HepG2 (cell line): ENCODE results near the gene MAMDC2.

Experiments
- EZH2 ChIP-seq: conservative IDR thresholded peaks from 2 replicates; pipeline ENCODE4 v1.6.1; 2012; ENCODE audit warnings: mild to moderate bottlenecking, low read depth, low read length, moderate library complexity
- TF ChIP-seq, protein P1 (sequence below): sonication (generic); formaldehyde crosslinking; IDR thresholded peaks from 2 replicates; pipeline ENCODE4 v1.5.1; 2020; ENCODE audit warnings: mild to moderate bottlenecking, missing genetic modification reagents, borderline replicate concordance

GRCh38 chr9:70257502-70257901 lies 213.9 kb downstream of the MAMDC2 start:
- TF ChIP-seq EZH2 = no peak
- TF ChIP-seq, protein P1, sequence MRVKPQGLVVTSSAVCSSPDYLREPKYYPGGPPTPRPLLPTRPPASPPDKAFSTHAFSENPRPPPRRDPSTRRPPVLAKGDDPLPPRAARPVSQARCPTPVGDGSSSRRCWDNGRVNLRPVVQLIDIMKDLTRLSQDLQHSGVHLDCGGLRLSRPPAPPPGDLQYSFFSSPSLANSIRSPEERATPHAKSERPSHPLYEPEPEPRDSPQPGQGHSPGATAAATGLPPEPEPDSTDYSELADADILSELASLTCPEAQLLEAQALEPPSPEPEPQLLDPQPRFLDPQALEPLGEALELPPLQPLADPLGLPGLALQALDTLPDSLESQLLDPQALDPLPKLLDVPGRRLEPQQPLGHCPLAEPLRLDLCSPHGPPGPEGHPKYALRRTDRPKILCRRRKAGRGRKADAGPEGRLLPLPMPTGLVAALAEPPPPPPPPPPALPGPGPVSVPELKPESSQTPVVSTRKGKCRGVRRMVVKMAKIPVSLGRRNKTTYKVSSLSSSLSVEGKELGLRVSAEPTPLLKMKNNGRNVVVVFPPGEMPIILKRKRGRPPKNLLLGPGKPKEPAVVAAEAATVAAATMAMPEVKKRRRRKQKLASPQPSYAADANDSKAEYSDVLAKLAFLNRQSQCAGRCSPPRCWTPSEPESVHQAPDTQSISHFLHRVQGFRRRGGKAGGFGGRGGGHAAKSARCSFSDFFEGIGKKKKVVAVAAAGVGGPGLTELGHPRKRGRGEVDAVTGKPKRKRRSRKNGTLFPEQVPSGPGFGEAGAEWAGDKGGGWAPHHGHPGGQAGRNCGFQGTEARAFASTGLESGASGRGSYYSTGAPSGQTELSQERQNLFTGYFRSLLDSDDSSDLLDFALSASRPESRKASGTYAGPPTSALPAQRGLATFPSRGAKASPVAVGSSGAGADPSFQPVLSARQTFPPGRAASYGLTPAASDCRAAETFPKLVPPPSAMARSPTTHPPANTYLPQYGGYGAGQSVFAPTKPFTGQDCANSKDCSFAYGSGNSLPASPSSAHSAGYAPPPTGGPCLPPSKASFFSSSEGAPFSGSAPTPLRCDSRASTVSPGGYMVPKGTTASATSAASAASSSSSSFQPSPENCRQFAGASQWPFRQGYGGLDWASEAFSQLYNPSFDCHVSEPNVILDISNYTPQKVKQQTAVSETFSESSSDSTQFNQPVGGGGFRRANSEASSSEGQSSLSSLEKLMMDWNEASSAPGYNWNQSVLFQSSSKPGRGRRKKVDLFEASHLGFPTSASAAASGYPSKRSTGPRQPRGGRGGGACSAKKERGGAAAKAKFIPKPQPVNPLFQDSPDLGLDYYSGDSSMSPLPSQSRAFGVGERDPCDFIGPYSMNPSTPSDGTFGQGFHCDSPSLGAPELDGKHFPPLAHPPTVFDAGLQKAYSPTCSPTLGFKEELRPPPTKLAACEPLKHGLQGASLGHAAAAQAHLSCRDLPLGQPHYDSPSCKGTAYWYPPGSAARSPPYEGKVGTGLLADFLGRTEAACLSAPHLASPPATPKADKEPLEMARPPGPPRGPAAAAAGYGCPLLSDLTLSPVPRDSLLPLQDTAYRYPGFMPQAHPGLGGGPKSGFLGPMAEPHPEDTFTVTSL (CRISPR knock-in tag) = no peak
